CD4-positive, alpha-beta T cell treated with Interleukin-17A for 4 hours (primary cell): ENCODE measurements around the gene MYO18A.
"Not testable (repeated sequence)": the region's sequence is repeated elsewhere in the genome, so short reads cannot be mapped to it uniquely, and the experiment has no call there.

Source experiments
- DNase-seq: peaks from one replicate; pipeline ENCODE4 v3.0.0-alpha.2; 2020; ENCODE audit warnings: mixed read lengths

The MYO18A gene, protein sequence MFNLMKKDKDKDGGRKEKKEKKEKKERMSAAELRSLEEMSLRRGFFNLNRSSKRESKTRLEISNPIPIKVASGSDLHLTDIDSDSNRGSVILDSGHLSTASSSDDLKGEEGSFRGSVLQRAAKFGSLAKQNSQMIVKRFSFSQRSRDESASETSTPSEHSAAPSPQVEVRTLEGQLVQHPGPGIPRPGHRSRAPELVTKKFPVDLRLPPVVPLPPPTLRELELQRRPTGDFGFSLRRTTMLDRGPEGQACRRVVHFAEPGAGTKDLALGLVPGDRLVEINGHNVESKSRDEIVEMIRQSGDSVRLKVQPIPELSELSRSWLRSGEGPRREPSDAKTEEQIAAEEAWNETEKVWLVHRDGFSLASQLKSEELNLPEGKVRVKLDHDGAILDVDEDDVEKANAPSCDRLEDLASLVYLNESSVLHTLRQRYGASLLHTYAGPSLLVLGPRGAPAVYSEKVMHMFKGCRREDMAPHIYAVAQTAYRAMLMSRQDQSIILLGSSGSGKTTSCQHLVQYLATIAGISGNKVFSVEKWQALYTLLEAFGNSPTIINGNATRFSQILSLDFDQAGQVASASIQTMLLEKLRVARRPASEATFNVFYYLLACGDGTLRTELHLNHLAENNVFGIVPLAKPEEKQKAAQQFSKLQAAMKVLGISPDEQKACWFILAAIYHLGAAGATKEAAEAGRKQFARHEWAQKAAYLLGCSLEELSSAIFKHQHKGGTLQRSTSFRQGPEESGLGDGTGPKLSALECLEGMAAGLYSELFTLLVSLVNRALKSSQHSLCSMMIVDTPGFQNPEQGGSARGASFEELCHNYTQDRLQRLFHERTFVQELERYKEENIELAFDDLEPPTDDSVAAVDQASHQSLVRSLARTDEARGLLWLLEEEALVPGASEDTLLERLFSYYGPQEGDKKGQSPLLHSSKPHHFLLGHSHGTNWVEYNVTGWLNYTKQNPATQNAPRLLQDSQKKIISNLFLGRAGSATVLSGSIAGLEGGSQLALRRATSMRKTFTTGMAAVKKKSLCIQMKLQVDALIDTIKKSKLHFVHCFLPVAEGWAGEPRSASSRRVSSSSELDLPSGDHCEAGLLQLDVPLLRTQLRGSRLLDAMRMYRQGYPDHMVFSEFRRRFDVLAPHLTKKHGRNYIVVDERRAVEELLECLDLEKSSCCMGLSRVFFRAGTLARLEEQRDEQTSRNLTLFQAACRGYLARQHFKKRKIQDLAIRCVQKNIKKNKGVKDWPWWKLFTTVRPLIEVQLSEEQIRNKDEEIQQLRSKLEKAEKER (N-terminal part only)

GRCh38 chr17:29180034-29180787, at the start of gene MYO18A:
TSS of gene MYO18A (minus strand) at chr17:29180398. CDS start at chr17:29166940, 13,458 bp downstream.
- peak; percentile 84 for DNase-seq

GRCh38 chr17:29225396-29225795, 45.2 kb upstream of the MYO18A start:
- no peak for DNase-seq

GRCh38 chr17:29221338-29221737, 41.1 kb upstream of the MYO18A start:
- DNase-seq = not testable (repeated sequence)

DNA sequence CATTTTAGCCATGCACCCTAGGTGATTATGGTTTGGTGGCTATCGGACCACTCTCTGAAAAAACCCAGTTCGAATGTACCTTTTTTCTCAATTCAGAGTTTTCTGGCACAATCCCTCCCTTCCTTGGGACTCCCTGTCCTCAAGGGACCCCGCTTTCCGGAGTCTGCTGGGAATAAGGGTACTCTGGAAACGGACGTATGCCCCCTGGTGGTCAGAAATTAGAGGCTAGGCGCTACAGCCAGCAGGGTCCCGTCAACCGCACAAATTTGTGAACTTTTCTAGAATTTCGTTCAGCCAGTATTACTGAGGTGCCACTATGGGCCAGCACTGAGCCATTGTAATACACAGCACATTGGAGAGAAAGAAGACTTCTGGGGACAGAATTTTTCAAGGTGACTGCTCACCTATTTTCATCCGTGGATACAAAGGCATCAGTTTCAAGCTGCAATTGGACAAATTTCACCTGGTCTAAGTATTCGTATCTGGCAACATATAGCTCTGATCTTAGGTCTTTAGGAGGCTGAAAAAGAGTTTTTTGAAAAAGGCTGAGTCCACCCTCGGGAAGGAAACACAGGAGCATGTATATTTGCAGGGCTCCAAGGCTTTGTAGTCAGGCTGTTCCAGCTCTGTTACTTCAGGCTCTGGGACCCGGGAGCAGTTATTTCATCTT, 39.3 kb upstream of the MYO18A start:
- peak; percentile 81 for DNase-seq

- no peak for DNase-seq
These were observed 36.7 kb upstream of the MYO18A start for GRCh38 chr17:29216856-29217255.

DNA sequence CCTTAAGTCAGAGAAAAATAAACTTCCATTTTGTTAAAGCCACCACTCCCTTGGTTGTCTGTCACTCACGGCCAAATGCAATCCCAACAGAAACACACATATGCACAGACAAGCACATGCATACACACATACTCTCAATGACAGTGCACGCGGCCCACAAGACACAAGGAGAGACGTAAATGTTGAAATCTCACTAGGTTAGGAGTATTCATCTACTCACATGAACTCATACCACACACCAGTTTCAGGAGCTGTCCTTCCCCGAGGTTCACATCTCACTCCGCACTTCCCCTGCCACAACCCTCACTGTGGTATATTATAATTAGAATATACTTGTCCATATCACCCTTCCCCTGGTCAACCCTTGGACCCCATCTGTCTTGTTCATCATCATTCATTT, 36.0 kb upstream of the MYO18A start:
- DNase-seq = no peak

GRCh38 chr17:29215717-29216116, 35.5 kb upstream of the MYO18A start:
- DNase-seq = no peak

DNA sequence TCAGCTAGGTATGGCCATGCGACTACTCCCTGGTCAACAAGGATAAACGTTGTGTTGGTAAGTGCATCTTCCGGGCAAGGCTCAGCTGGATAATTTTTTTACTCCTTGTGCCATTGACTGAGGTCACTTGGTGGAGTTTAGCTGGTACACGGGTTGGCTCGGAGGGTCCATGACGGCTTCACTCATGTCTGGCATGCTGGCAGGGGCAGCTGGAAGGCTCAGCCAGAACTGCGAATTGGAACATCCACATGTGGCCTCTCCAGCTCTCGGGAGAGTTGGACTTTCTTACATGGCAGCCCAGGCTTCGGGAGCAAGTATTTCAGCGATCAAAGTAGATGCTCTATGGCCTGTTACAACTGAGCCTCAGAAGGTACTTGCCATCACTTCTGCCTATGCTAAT, 35.0 kb upstream of the MYO18A start:
- DNase-seq = no peak

- no peak for DNase-seq
These were observed 34.3 kb upstream of the MYO18A start for GRCh38 chr17:29214215-29215146.

- no peak for DNase-seq
These were observed 32.5 kb upstream of the MYO18A start for GRCh38 chr17:29212681-29213121.

GRCh38 chr17:29212094-29212631, 32.0 kb upstream of the MYO18A start:
- no peak for DNase-seq

DNA sequence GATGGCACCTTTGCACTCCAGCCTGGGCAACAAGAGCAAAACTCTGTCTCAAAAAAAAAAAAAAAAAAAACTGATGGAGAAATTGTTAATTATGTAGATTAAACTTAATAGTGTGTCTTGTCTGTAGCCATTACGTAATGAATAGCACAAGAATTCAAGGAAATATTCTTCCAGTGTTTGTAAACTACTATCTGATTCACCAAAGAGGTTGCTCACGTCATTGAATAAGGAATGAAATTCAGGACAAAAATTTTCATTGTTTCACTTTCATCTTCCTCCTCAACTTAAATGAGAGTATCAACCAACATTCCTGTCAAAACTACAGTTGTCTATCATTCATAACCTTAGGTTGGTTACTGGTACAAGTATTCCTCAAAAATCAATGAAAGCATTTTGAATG, 30.7 kb upstream of the MYO18A start:
- DNase-seq = no peak

DNA sequence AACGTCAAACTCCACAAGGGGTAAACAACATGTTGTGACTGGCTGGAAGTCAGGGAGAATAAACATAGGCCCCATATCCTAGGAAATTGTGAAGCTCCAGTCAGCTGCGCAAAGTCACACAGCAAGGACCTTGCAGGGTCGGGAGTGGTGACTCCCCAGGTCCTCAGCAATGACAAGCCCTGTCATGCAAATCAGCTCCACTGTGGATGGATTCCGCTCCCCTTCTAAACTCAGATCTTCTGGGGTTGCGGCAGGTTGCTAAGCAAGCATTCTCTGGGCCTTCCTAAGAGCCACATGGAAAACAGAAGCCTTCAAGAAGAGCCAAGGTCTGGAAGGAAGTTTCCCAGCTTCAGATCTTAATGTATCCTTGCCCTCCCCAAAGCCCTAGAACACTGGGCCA, 28.9 kb upstream of the MYO18A start:
- no peak for DNase-seq

DNA sequence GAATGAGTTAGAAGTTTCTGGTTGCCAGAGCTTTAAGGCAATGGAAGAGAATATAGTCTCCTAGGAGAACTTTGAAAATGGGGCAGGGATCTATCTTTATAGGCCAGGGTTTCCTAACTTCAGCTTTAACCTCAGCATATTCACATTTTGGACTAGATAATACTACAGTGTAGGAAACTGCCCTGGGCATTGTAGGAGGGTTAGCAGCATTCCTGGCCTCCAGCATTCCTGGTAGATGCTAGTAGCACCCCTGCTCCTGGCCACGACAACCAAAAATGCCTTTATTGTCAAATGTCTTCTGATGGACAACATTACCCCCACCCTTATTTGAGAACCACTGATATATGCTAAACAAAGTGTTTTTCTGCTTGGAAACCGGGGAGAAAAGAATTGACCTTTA, 27.8 kb upstream of the MYO18A start:
- no peak for DNase-seq

DNA sequence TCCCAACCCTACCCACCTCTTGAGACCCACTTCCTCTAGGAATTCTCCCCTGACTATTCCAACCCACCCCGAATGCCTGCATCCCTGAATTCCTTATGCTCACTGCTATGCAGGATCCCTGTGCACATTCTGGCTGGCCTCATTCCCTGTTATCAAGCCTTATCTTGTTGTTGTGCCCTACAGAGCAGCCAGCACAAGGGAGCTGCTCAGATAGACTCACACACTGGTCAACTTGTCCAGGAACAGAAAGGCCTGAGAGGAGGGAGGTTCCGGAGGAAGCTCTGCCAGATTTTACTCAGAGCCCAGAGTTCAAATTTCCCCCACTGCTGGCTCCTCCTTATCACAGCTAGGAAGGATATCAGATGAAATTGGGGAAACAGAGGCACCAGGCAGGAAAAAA, 24.8 kb upstream of the MYO18A start:
- no peak for DNase-seq

DNA sequence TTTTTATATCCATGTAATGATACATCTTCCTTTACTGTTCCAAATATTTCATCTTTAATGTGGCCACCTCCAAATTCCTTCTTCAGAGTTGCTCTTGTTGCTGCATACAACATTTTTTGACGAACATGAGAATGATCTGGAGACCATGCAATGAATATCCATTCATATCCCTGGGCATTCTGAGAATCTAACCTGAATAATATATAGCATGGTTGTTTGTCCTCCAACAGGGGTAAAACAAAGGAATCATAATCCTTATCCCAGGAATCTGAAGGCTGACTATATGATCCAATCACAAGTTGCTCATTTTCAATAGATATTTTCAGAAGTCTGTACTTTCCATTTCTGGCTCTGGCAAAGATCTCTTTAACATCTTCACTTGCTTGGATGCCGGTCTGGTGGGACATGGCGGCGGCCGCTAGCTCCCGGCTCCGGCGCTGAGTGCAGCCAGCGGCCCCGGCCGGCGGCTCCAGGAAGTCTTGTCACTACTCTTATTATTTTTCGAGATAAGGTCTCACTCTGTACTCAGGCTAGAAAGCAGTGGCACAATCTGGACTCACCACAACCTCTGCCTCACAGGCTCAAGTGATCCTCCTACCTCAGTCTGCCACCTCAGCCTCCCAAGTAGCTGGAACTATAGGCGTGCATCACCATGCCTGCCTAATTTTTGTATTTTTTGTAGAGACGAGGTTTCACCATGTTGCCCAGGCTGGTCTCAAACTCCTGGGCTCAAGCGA, 24.0 kb upstream of the MYO18A start:
- DNase-seq = not testable (repeated sequence)

DNA sequence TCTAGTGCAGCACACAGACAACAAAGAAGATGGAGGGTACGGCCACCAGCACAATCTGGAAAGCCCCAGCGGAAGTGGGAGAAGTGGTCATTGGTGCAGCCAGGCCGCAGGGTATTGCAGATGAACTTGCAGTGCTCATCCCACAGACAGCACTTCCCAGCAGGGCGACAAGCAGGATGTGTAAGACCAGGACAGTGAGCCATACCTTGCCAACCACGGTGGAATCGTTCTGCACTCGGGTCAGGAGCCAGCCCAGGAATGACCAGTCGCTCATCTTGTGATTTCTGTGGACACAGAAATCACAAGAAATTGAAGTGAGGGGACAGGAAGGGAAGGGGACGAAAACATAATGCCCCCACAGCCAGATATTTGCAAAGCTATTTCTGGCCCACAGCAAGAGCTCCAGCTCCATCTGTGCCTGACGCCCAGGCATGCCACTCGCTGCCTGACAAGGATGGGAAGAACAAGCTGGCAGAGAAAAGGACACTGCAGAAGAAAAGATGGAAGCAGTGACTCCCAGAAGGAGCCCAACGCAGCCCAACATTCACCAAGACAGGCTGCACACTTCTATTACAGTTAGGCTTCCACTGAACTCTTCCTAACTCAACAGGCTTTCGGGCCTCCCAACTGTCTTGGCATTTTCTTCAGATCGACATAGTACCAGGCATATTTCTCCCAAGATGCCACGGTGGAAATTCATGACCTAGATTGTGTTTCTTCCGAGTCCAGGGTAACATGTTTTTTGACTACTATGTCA, 17.5 kb upstream of the MYO18A start:
- DNase-seq = no peak

DNA sequence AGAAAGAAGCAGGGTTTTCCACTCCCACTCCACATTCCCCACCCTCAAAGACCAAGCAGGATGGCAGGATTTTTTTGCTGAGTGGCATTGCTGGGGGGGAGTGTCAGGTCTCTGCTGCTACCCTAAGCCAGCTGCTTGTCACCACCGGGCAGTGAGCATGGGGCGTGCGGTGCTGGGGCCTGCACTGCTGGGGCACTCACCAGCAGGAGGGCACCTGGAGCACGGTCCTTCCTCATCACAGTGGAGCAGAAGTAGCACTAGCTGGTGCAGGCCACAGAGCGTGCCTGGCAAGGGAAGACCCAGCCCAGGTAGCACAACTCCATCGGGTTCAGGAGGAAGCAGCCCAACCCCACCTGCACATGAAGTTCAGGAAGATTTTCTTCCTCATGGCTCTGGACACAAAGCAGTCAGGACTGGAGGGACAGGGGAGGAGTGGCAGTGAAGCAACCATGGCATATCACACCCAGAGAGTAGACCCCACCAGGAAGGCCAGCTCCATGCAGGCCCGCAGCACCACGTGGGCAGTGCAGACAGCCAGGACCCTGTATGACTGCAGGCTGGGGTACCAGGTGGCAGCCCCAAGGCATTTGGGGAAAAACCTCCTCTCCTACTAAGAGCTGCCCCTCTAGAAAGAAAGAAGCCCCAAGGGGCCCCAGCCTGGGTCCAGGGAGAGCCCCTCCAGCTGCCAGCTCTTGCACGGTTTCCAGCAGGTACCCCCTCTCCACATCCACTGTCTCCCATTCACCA, 16.7 kb upstream of the MYO18A start:
- no peak for DNase-seq
